Fibroblast of lung (primary cell): ENCODE data around the gene TEC. TPM values are rescaled to one million over a fixed set of nuclear protein-coding genes. Genes with fewer than 3 reads are reported as not detected.

Experiments used
- DNase-seq, 2 donors: peaks; one replicate each; pipeline versions ENCODE4 v3.0.0 to v3.0.0-alpha.2; 2010; ENCODE audit warnings: low read depth in 2 of 2
- H2AFZ ChIP-seq: 2 replicates; pipeline ENCODE4 v1.5.1; 2012; ENCODE audit warnings: low read length, control low read depth, inconsistent platforms
- H3K27ac ChIP-seq: 2 replicates; pipeline ENCODE4 v1.5.1; 2011; ENCODE audit warnings: low read length, control low read depth; ENCODE audit not compliant: insufficient read depth
- H3K27me3 ChIP-seq: 2 replicates; pipeline ENCODE4 v1.5.1; 2011; ENCODE audit warnings: mild to moderate bottlenecking, low read length; ENCODE audit not compliant: control insufficient read depth, insufficient read depth
- H3K36me3 ChIP-seq: 2 replicates; pipeline ENCODE4 v1.5.1; 2011; ENCODE audit warnings: low read length; ENCODE audit not compliant: control insufficient read depth, insufficient read depth
- H3K4me1 ChIP-seq: 2 replicates; pipeline ENCODE4 v1.5.1; 2011; ENCODE audit warnings: low read length; ENCODE audit not compliant: control insufficient read depth, insufficient read depth; ENCODE audit errors: extremely low read depth
- H3K4me2 ChIP-seq: 2 replicates; pipeline ENCODE4 v1.5.1; 2011; ENCODE audit warnings: low read length, control low read depth; ENCODE audit not compliant: insufficient read depth; ENCODE audit errors: extremely low read depth
- H3K4me3 ChIP-seq, 4 experiments: fragments of 200-600 bp in 1 of 4; sonication (generic) in 1 of 4; replicated peaks in 1 of 4; 2 replicates each; pipeline ENCODE4 v1.5.1; 2011 to 2016; ENCODE audit warnings: low read length in 4 of 4, low read depth in 3 of 4, mild to moderate bottlenecking in 3 of 4, control low read depth in 2 of 4, inconsistent platforms in 1 of 4, mixed read lengths in 1 of 4; ENCODE audit not compliant: insufficient read depth in 1 of 4; ENCODE audit errors: control extremely low read depth in 1 of 4
- H3K79me2 ChIP-seq: 2 replicates; pipeline ENCODE4 v1.5.1; 2012; ENCODE audit warnings: mild to moderate bottlenecking, low read length, inconsistent platforms; ENCODE audit not compliant: control insufficient read depth, insufficient read depth
- H3K9ac ChIP-seq: 2 replicates; pipeline ENCODE4 v1.5.1; 2011; ENCODE audit warnings: mild to moderate bottlenecking, low read length, control low read depth; ENCODE audit not compliant: insufficient read depth
- H3K9me3 ChIP-seq: 2 replicates; pipeline ENCODE4 v1.5.1; 2012; ENCODE audit warnings: low read depth, low read length; ENCODE audit not compliant: control insufficient read depth, insufficient read depth
- H4K20me1 ChIP-seq: 2 replicates; pipeline ENCODE4 v1.5.1; 2011; ENCODE audit warnings: low read length; ENCODE audit not compliant: control insufficient read depth, insufficient read depth; ENCODE audit errors: extremely low read depth
- EZH2 ChIP-seq: IDR thresholded peaks from 2 replicates; pipeline ENCODE4 v1.5.1; 2012; ENCODE audit warnings: low read length, control low read depth, mild to moderate bottlenecking; ENCODE audit errors: missing control alignments
- polyA plus RNA-seq, 2 donors: library from polyadenylated mRNA; depleted of rRNA in 1 of 2; stranded (reverse) in 1 of 2; unstranded in 1 of 2; fragments of >200 nt; gene quantifications; 2 replicates each; pipeline ENCODE4 v1.2.1, GENCODE V29; 2011 to 2012; ENCODE audit warnings: missing spikeins in 1 of 2
- total RNA-seq: library from RNA; depleted of rRNA; stranded (reverse); fragments of >200 nt; gene quantifications from 2 replicates; pipeline ENCODE4 v1.2.1, GENCODE V29; 2014
- TF ChIP-seq, protein P1 (sequence below), 2 donors: IDR thresholded peaks in 1 of 2; conservative IDR thresholded peaks in 1 of 2; 1 replicate in 1 of 2; 2 replicates in 1 of 2; pipeline ENCODE4 v1.5.1; 2011 to 2012; ENCODE audit warnings: low read length in 2 of 2, control low read depth in 1 of 2, inconsistent platforms in 1 of 2, low read depth in 1 of 2, mild to moderate bottlenecking in 1 of 2

The TEC gene
- total and polyA plus RNA-seq, 2 donors (not counting 1 experiment from before 2014, with no cell fraction given): 0.79 to 5.3 TPM

DNA sequence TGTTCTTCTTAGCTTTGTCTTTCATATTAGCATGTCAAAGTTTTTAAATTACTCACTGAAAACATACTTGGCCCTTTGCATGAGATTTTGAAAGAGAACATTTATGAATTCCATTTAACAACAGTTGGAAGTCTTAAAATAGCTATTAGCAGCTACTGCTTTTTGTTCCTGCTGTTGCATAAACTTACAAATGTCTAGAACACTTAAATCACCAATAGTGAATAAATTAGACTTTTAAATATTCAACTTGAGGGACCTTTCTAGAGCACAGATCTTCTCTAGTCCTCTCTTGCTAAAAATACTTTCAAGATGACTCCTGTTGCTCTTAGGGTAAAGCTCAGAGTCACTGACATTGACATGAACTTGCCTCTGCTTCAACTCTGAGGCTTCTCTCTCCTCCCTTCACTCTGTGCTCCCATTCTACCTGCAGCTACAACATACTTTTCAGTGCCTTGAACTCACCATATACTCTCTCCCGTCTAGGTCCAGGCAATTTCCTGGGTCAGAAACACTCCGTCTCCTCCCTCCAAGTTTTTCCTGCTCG, 119.7 kb downstream of the TEC start:
- H3K36me3 ChIP-seq: no peaks in the 10 kb centered on the region
- H3K9ac ChIP-seq: no peak overlapping the region
- H2AFZ ChIP-seq: no peak overlapping the region
- no peaks in the 10 kb centered on the region for H3K27me3 ChIP-seq
- H3K4me2 ChIP-seq: no peak overlapping the region
- no peak for DNase-seq
- H3K4me3 ChIP-seq: no peak overlapping the region
- no peak overlapping the region for H3K27ac ChIP-seq
- no peaks in the 10 kb centered on the region for H3K9me3 ChIP-seq
- TF ChIP-seq EZH2: no peak
- TF ChIP-seq, protein P1, sequence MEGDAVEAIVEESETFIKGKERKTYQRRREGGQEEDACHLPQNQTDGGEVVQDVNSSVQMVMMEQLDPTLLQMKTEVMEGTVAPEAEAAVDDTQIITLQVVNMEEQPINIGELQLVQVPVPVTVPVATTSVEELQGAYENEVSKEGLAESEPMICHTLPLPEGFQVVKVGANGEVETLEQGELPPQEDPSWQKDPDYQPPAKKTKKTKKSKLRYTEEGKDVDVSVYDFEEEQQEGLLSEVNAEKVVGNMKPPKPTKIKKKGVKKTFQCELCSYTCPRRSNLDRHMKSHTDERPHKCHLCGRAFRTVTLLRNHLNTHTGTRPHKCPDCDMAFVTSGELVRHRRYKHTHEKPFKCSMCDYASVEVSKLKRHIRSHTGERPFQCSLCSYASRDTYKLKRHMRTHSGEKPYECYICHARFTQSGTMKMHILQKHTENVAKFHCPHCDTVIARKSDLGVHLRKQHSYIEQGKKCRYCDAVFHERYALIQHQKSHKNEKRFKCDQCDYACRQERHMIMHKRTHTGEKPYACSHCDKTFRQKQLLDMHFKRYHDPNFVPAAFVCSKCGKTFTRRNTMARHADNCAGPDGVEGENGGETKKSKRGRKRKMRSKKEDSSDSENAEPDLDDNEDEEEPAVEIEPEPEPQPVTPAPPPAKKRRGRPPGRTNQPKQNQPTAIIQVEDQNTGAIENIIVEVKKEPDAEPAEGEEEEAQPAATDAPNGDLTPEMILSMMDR (conservative IDR thresholded peaks at IDR 0.05 in 1 of 2, IDR thresholded peaks at IDR 0.05 in 1 of 2; ENCODE audit: low read depth in 1 of 2, low read length in 2 of 2): no peak
- H3K79me2 ChIP-seq: no peaks in the 10 kb centered on the region
- H3K4me1 ChIP-seq: no peaks in the 10 kb centered on the region
- no peaks in the 10 kb centered on the region for H4K20me1 ChIP-seq

DNA sequence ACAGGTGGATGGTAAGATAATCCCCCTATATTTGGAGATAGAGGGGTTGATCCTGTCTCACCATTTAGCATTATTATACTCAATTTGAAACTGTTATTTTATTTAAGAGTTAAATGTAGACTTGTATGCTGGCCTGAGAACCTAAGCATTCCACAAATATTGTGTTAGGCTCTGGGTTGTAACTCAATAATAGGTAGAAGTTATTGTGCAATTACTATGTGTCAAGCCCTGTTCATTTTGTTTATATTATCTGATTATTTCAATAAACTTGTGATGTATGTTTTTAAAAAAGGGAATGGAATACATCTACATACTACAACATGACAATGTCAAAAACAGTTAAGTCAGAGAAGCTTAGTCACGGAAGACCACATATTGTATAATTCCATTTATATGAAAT, 122.0 kb downstream of the TEC start:
- DNase-seq: no peak
- H3K27me3 ChIP-seq: no peaks in the 10 kb centered on the region
- no peak for TF ChIP-seq EZH2
- TF ChIP-seq, protein P1 (conservative IDR thresholded peaks at IDR 0.05 in 1 of 2, IDR thresholded peaks at IDR 0.05 in 1 of 2; ENCODE audit: low read depth in 1 of 2, low read length in 2 of 2): no peak
- no peaks in the 10 kb centered on the region for H3K36me3 ChIP-seq
- no peaks in the 10 kb centered on the region for H3K4me1 ChIP-seq
- no peaks in the 10 kb centered on the region for H3K9me3 ChIP-seq
- H3K4me3 ChIP-seq: no peak overlapping the region
- H3K4me2 ChIP-seq: no peak overlapping the region
- no peak overlapping the region for H3K9ac ChIP-seq
- no peaks in the 10 kb centered on the region for H4K20me1 ChIP-seq
- no peak overlapping the region for H3K27ac ChIP-seq
- no peaks in the 10 kb centered on the region for H3K79me2 ChIP-seq
- H2AFZ ChIP-seq: no peak overlapping the region

DNA sequence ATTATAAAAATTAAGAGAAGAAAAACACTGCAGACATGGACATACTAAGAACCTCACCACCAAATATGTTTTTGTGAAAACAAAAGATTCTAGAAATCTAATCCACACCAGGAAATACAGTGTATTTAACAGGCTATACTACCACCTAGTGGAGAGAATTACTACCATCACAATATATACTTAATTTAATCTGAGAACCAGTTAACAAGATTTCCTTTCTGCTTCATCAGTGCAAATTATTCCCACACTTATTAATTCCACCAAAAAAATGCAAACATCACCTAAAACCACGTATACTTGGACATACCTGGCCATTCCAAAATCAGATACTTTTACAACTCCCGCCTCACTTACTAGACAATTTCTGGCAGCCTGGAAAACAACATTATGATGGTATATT, 128.6 kb downstream of the TEC start:
- Histone ChIP-seq H3K4me1 (no peaks in the 10 kb centered on the region), H3K4me3 (no peak overlapping the region), H4K20me1 (no peaks in the 10 kb centered on the region), H2AFZ (no peak overlapping the region), H3K36me3 (no peaks in the 10 kb centered on the region), H3K4me2 (no peak overlapping the region), H3K27me3 (no peaks in the 10 kb centered on the region), H3K9me3 (no peaks in the 10 kb centered on the region), H3K9ac (no peak overlapping the region), H3K79me2 (no peaks in the 10 kb centered on the region), H3K27ac (no peak overlapping the region)
- DNase-seq: peak; percentile 42 to 70
- TF ChIP-seq EZH2: no peak
- TF ChIP-seq, protein P1 (conservative IDR thresholded peaks at IDR 0.05 in 1 of 2, IDR thresholded peaks at IDR 0.05 in 1 of 2; ENCODE audit: low read depth in 1 of 2, low read length in 2 of 2): peak in 1 of 2 donors; percentile 42
